IPS-NIHi7 (cell line): Measurements from ENCODE around the gene PRL.
A peak's percentile ranks its signal among the peaks of the same experiment; 100 is the strongest.

Experiments used
- DNase-seq: peaks from one replicate; pipeline ENCODE4 v3.0.0; 2012; ENCODE audit warnings: mixed read lengths; ENCODE audit errors: extremely low spot score

Gene PRL

DNA sequence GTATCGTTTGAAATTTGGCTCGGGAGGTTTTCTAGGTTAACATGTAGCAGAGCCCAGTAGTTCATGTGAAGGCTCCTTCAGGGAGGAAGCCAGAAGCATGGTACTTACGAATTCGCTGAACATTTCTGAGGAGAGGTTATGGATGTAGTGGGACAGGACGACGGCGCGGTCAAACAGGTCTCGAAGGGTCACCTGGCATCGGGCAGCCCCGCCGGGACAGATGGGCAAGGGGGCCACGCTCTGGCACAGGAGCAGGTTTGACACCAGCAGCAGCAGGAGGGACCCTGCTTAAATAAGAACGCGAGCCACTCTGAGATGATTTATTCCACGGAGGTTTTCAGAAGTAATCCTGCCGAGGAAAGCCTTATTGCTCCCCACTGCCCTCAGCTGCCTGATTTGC lies 2.5 kb downstream of the PRL start:
- no peak for DNase-seq

GRCh38 chr6:22290045-22290444 lies 6.8 kb downstream of the PRL start:
- DNase-seq: no peak

- no peak for DNase-seq
These were observed 8.1 kb downstream of the PRL start for GRCh38 chr6:22288721-22289120.

GRCh38 chr6:22284666-22285065 lies 12.2 kb downstream of the PRL start:
- DNase-seq: no peak

DNA sequence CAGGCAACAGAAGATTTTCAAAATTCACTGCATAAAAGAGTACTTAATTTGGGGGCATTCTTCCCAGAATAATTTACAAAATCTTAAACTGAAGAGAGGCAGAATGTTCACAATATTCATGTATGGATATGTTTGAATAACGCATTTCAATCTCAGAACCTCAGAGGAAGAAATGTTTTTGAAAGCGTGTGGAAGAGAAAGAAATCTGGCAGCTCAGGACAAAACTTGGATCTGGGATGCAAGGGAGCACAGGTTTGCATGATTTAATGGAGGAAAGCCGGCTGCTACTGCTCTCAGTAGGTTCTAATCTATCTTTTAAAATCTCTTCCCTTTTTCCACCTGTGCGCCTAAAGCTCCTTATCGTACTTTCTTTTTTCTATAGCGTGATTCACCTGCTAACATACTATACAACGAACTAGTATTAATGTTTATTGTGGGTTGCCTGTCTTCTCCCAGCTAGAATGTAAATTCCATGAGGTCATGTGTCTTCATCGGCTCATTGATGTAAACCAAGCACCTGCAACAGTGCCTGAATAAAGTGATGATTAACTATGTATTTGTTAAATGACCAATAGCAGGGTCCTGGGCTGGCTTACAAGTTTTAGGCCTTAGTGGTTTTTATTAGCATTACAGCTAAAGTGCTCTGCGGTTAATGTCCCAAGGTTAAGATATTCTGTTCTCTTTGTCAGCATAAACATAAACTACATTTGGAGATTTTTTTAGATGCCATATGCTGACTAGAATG lies 15.3 kb downstream of the PRL start:
- no peak for DNase-seq

- no peak for DNase-seq
These were observed 17.4 kb downstream of the PRL start for GRCh38 chr6:22279427-22279826.

GRCh38 chr6:22271081-22271480 lies 25.8 kb downstream of the PRL start:
- no peak for DNase-seq

DNA sequence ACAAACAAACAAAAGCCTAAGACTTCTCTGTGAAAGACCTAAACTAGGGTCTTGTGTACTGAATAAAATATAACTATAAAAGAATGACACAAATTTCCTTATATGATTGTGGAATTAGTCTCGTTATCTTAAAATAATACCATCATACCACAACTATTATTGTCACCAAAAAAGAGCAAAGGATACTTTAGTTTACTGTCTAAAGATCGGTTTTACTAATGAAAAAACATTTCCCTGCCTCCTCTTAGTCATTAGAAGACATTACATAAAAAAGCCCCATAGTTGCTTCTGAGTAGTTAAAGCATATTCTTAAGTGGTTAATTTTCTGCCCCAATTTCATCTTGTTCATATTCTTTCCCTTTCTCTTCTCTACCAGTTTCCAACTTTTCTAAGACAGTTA lies 33.1 kb downstream of the PRL start:
- no peak for DNase-seq

DNA sequence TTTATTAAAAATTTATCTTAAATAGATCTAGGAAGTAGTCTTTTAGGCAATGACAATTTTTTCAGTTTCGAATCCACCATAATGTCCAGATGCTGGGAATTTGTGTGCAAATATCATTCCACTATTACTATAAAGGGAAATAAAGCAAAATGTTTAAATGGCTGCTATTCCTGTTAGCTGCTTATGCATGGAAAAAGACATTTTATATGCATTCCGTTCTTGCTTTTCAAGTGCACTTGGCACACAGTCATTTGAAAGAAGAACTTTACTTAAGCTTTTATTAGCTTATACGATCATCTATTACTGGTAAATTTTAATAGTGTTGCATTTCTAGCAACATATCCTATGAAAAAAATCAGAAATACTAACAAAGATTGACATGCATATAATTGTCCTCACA lies 42.0 kb downstream of the PRL start:
- DNase-seq: no peak

GRCh38 chr6:22253955-22254655 lies 42.7 kb downstream of the PRL start:
- no peak for DNase-seq

DNA sequence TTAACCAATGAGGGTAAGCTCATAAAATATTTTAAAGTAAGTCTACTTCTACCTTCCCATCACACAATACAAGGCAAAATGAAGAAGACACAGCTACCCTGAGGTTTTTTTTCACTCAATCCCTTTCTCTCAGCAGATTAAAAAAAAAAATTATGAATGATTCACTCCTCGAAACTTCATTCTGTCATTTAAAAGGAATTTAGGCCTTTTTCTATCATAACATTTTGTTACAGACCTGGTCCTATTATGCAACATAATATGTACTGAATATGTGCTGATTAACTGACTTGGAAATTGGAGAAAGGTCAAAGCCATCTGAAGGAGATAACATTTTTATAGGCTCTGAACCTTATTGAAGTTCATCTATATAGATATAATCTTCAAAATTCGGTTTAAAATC lies 45.5 kb downstream of the PRL start:
- no peak for DNase-seq

DNA sequence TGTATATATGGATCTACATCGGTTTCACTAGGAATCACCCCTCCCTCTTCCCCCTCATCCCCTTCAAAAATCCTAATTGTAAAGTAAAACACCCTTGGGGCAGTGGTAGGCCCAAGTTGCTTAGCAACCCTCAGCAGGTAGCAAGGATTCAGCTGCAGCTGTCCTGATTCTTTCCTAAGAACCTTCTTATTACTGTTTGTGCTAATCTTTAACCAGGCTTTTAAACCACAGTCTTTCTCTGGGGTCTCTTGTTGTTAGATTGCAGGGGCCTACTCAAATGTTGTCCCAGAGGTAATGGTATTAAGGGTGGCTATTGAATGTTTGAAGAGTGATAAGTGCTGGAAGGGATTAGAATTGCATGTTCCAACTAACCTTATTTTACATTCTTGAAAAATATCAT lies 46.4 kb downstream of the PRL start:
- peak; percentile 80 for DNase-seq

DNA sequence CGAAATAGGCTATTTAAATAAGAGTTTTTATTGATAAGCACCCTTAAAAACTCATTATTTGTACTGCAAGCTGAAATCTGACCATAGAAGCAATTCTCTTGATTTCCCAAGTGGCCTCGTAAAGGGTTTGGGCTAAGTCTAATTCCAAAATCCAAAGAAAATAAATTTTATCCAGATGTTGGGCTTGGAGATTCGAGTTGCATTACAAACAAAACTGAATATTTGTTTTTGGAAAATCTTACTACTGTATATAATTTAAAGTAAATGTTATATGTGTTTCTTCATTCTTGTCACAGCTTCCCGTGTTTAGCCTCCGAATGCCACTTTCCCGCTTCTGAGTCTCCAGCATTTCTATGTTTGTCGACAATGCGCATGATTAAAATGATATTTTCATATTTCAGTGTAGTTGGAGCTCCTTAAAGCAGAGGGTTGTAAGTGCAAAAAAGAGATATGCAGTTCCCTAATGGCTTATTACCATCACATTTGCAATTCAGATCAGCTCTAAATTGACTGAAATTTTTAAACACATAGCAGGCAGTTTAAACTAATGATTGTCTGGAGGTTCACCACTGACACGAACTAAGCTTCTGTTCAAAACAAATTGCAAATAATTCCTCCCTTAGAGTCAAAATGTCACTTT lies 47.0 kb downstream of the PRL start:
- no peak for DNase-seq

GRCh38 chr6:22248513-22249308 lies 48.1 kb downstream of the PRL start:
- DNase-seq: peak; percentile 18

DNA sequence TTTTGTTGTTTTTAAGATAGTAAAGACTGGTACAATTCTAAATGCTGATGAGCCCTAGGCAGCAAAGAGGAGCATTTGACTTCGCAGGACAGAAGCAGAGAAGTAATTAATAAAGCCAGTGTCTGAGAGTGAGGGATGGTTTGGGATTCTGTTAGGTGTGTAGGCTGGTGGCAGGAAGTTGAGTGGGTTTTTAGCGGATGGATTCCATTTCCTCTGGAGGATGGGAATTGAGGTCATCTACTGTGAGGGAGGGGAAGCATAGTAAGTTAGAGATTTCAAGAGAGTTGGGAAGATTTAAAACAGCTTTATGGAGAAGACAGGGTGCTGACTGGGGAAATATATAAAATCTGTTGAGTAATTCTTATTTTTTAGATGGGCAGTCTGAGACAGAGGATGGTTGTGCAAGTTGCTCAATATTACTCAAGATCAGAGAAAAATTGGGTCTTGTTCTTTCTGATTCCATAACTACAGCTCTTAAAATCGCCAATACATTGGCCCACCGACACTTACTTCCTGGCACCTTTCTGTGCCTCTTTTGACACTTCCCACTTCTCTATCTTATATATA lies 48.8 kb downstream of the PRL start:
- no peak for DNase-seq

- no peak for DNase-seq
These were observed 56.8 kb downstream of the PRL start for GRCh38 chr6:22240025-22240424.

GRCh38 chr6:22239261-22239921 lies 57.4 kb downstream of the PRL start:
- DNase-seq: no peak

DNA sequence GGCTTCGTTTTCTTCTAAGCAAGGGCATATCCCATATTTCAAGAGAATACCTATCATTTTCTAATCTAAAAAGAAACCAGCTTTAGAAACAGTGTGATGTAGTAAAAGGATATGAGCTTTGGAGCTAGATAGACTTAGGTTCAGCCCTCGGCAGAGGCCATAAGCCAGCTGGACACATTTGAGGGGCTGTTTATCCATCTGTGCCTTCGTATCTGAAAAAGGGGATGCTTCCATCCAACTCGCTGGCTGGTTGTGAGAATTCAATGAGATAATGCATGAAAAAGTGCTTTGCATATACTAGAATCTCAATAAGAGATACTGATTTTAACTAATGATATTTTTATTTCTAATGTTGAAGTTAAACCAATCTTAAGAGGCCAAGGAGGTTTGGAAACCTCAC lies 58.0 kb downstream of the PRL start:
- DNase-seq: no peak

DNA sequence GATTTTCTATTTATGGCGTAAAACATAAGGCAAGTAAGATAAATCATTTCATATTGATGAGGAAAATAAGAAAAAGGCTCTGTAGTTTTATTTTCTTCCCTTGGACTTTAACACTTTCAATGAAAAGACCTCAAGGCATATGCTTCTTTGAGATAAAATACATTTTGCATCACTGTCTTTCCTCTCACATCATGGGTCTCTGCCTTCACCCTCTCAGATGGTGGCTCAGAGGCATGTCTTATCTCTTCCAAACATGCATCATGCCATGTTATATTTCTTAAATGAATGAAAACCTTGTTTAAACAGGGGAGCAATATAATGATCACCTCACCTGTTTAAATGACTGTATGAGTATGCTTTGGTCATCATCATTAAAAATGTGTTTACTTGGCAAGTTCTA lies 59.3 kb downstream of the PRL start:
- no peak for DNase-seq
